Type B pancreatic cell (in vitro differentiated cells): ENCODE measurements around the gene IL31RA. TPM values are rescaled to one million over a fixed set of nuclear protein-coding genes. Genes with fewer than 3 reads are reported as not detected.

Source experiments
- DNase-seq: peaks from one replicate; pipeline ENCODE4 v3.0.0; 2021; ENCODE audit warnings: mixed read lengths; ENCODE audit not compliant: unreplicated experiment; ENCODE audit errors: extremely low spot score
- H3K27ac Mint-ChIP-seq: 2 replicates; pipeline ENCODE4 v1.8.0; 2021; ENCODE audit warnings: mild to moderate bottlenecking, mixed read lengths
- H3K27me3 Mint-ChIP-seq: 2 replicates; pipeline ENCODE4 v1.8.0; 2021; ENCODE audit warnings: mixed read lengths
- H3K36me3 Mint-ChIP-seq: 2 replicates; pipeline ENCODE4 v1.8.0; 2021; ENCODE audit warnings: mixed read lengths
- H3K4me1 Mint-ChIP-seq: one replicate; pipeline ENCODE4 v1.8.0; 2021; ENCODE audit warnings: mixed read lengths; ENCODE audit not compliant: unreplicated experiment
- H3K4me3 Mint-ChIP-seq: 2 replicates; pipeline ENCODE4 v1.8.0; 2021; ENCODE audit warnings: mild to moderate bottlenecking, mixed read lengths
- H3K9me3 Mint-ChIP-seq: 2 replicates; pipeline ENCODE4 v1.8.0; 2021; ENCODE audit warnings: mixed read lengths
- total RNA-seq: library from RNA; stranded (reverse); gene quantifications from 2 replicates; pipeline ENCODE4 v1.2.1, GENCODE V29; 2021; ENCODE audit warnings: low replicate concordance
- TF ChIP-seq, protein P1 (sequence below): fragments of 200-600 bp; sonication (generic); conservative IDR thresholded peaks from 2 replicates; pipeline ENCODE4 v1.5.0; 2021; ENCODE audit warnings: antibody characterized with exemption, mild to moderate bottlenecking

Gene IL31RA
- total RNA-seq, 1 donor from 2014 or later = not detected

DNA sequence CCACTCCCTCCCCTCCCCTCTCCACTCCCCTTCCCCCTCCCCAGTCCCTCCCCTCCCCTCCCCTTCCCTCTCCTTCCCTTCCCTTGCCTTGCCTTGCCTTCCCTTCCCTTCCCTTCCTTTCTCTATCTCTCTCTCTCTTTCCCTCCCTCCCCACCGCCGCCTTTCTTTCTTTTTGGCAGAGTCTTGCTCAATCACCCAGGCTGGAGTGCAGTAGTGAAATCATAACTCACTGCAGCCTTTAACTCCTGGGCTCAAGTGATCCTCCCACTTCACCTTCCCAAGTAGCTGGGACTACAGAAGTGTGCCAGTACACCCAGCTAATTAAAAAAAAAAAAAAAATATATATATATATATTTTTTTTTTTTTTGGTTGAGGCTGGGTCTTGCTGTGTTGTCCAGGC lies 45.5 kb downstream of the IL31RA start:
- H3K27ac Mint-ChIP-seq = no peak overlapping the region
- H3K36me3 Mint-ChIP-seq = no peaks in the 10 kb centered on the region
- H3K4me1 Mint-ChIP-seq = peaks cover 5% of the 10 kb centered on the region
- DNase-seq = no peak
- H3K9me3 Mint-ChIP-seq = no peaks in the 10 kb centered on the region
- H3K4me3 Mint-ChIP-seq = no peak overlapping the region
- peaks cover 3% of the 10 kb centered on the region for H3K27me3 Mint-ChIP-seq
- TF ChIP-seq, protein P1, sequence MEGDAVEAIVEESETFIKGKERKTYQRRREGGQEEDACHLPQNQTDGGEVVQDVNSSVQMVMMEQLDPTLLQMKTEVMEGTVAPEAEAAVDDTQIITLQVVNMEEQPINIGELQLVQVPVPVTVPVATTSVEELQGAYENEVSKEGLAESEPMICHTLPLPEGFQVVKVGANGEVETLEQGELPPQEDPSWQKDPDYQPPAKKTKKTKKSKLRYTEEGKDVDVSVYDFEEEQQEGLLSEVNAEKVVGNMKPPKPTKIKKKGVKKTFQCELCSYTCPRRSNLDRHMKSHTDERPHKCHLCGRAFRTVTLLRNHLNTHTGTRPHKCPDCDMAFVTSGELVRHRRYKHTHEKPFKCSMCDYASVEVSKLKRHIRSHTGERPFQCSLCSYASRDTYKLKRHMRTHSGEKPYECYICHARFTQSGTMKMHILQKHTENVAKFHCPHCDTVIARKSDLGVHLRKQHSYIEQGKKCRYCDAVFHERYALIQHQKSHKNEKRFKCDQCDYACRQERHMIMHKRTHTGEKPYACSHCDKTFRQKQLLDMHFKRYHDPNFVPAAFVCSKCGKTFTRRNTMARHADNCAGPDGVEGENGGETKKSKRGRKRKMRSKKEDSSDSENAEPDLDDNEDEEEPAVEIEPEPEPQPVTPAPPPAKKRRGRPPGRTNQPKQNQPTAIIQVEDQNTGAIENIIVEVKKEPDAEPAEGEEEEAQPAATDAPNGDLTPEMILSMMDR = no peak

DNA sequence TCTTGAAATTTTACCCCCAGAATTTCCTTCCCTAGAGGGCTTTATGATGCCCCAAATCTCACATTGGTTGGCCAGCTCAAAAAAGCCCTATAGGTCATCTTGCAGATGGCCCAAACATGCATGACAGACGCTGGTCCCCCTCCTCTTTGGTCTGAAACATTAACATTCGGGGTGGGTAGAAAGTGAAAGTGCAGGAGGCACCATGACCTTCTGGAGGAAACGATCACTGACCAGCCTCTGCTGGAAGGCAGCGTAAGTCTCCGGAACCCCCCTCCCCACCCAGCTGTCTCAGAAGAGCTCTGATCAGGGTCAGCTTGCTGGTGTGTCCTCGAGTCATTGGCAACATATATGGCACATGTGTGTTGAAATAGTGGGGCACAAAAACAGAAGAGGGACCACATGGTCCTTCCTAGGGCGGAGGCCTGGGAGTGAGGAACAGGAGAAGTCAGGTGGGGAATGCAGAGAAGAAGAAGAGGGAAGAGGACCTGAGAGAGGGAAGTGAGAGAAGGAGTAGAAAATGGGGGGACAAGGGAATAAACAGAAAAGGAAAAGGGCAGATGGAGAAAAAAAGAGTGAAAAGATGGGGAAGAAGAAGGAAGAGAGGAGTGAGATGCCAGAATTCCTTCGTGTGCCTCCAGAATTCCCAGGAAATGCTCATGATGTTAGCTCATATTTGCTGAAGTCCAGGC lies 46.2 kb downstream of the IL31RA start:
- TF ChIP-seq, protein P1 = no peak
- Mint-ChIP-seq H3K27me3 (peaks cover 3% of the 10 kb centered on the region), H3K27ac (no peak overlapping the region)

DNA sequence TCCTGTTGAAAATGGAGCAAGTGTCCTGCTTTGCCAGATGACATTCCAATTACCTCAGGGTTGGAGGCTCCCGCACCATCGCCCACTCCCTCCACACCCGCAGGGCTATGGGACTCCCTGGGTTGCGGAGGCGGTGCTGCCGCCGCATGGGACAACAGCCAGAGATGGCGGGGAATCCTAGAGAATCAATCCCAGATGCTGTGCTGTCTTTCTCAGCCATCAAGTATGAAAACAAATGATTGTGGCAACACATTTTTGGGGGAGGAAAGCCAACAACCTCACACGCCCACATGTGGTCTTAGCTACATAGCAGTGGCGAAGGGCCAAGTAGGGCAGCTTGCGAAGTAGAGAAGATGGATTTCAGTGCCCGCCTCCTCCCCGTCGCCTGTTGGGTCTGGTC lies 46.7 kb downstream of the IL31RA start:
- Mint-ChIP-seq H3K4me3 (no peak overlapping the region), H3K36me3 (no peaks in the 10 kb centered on the region), H3K4me1 (peaks cover 5% of the 10 kb centered on the region), H3K27ac (no peak overlapping the region), H3K27me3 (peaks cover 3% of the 10 kb centered on the region), H3K9me3 (no peaks in the 10 kb centered on the region)
- DNase-seq = no peak
- TF ChIP-seq, protein P1 = no peak

More for the DNA sequence above, 46.2 kb downstream of the IL31RA start:
- no peak for DNase-seq
- Mint-ChIP-seq H3K4me3 (no peak overlapping the region), H3K36me3 (no peaks in the 10 kb centered on the region), H3K9me3 (no peaks in the 10 kb centered on the region), H3K4me1 (peaks cover 5% of the 10 kb centered on the region)

DNA sequence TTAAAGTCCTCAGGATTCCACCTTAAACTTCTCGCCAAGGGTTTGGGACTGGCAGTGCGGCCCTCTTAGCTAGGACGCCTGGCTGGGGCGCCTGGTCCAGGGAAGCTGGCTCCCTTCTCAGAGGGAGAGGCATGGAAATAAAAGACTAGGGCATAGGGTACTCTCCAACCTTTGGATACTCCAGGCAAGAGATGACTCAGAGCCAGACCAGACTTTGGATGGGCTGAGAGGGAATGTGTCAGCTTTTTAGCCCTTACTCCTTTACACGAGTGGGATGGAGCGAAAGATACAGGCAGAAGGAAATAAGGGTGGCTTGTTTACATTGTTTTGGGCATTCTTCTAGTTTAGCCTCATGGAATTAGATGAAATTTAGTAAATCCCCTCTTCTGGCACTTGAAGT lies 48.2 kb downstream of the IL31RA start:
- TF ChIP-seq, protein P1 = no peak
- Mint-ChIP-seq H3K27me3 (peaks cover 3% of the 10 kb centered on the region), H3K4me3 (no peak overlapping the region), H3K9me3 (no peaks in the 10 kb centered on the region), H3K36me3 (no peaks in the 10 kb centered on the region), H3K4me1 (peaks cover 5% of the 10 kb centered on the region), H3K27ac (no peak overlapping the region)
- no peak for DNase-seq

DNA sequence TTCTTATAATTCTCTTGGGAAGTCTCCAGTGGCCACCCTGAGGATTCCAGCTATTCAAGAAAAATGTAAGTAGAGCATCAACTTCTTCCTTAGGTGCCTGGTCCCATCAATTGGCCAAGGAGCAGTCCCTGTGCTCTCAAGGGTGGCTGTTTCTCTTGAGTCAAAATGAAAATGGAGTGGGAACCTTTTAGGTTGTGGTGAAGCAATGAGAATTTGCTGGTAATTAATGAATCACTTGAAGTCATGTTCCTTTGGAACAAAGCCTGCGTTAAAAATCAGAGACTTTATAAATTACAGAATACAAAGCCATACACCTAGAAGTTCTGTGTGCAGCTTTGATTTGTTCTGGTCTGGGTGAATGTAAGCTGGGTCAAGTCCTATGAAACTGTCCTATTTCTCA lies 48.9 kb downstream of the IL31RA start:
- no peak for DNase-seq
- no peaks in the 10 kb centered on the region for H3K36me3 Mint-ChIP-seq
- H3K9me3 Mint-ChIP-seq = no peaks in the 10 kb centered on the region
- H3K27me3 Mint-ChIP-seq = peaks cover 3% of the 10 kb centered on the region
- no peak overlapping the region for H3K27ac Mint-ChIP-seq
- TF ChIP-seq, protein P1 = no peak
- no peak overlapping the region for H3K4me3 Mint-ChIP-seq
- peaks cover 5% of the 10 kb centered on the region for H3K4me1 Mint-ChIP-seq
